ENCODE results near the gene C1QTNF8.

C1QTNF8 gene

GRCh38 chr16:1077877-1078578 is 18.0 kb downstream of the C1QTNF8 start:
- DNase-seq (ENCODE audit: low spot score): no peak

DNA sequence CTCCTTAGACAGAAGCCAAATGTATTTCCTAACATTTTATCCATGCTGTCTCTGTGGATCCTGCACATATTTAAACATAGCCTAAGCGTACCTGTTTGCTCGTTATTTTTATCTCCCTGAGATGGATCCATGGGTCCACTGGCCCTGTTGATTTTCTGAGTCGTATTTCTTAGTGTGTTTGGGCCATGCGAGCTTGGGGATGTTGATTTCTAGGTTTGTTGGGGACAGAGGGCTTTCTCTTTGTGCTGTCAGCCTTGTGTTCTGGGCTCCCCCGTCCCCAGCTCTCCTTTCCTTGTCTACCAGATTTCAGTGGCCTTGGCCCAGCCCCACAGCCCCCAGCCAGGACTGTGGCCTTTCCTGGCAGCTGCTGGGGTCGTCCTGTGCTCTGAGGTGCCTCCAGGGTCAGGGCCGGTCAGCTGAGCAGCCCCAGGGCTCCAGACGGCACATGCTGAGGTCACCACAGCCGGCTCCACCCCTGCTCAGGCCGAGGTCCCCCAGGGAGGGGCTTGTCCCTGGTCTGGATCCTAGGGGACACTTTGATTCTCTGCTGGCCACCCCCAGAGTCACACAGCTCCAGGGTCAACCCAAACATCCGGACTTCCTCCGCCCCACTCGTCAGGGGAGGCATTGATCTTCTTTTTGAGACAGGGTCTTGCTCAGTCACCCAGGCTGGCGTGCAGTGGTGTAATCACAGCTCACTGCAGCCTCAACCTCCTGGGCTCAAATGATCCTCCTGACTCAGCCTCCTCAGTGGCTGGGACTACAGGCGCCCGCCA is 19.1 kb downstream of the C1QTNF8 start:
- no peak for DNase-seq (ENCODE audit: low spot score)

DNA sequence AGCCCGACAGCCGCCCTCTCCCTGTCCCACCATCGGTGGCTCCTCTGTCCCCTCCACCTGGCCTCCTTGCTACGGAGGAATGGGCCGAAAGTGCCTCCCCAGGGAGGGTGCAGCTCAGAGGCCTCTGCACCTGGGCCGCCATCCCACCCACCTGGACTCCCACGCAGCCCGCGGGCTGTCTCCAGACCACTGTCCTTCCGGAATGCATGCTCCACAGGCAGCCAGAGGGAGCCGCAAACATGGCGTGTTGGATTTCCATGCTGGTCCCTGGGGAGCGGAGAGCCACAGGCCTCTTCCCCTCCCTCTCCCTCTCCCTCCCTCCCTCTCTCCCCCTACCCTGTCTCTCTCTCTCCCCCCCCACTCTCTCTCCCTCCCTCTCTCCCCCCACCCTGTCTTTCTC is 20.5 kb downstream of the C1QTNF8 start:
- DNase-seq (ENCODE audit: low spot score): no peak

DNA sequence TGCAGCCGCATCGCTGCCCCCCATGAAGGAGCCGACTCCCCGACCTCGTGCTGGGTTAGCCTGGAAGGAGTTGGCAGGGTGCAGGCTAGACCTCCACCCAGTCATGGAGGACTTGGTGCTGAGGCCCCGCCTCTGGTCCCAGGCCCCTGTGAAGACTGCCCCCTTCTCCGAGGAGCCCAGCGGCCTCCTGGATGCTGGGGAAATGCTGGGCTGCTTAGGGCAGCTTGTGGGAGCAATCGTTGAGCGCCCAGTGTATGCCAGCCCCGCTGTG is 21.7 kb downstream of the C1QTNF8 start:
- DNase-seq (ENCODE audit: low spot score): no peak

DNA sequence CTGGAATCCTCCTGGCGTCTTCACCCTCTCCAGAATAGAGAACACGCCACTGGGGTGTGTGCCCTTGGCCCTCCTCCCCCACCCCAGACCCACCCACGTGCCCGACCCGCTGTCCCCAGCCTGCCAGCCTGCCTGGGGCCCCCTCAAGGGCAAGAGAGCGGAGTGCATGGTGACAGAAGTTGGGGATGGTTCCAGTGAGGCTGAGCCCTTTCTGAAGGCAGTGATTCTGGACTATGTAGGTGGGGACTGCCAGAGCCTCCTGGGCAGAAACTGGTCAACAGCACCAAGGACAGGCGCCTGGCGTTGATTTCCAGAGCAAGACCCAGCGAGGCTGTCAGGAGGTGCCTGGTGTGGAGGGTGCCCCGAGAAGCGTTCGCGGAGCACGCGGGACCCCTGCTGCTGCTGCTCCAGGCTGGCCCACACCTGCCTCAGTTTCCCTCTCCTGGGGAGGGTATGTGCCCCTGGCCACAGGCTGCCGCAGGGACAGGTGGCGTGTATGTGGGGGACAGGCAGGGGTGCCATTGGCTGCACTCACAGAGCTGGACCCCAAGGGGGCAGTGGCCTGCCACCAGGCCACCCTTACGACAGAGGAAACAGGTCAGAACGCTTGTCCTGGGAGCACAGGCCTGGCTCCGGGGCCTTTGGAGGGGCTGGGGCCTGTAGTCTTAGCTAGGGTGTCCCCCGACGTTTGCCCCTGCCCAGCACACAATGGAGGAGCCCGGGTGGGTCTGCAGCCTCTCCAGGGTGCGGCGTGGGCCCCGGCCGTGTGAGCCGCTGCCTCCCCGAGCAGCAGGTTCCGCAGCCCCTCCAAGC is 22.3 kb downstream of the C1QTNF8 start:
- DNase-seq (ENCODE audit: low spot score): no peak

DNA sequence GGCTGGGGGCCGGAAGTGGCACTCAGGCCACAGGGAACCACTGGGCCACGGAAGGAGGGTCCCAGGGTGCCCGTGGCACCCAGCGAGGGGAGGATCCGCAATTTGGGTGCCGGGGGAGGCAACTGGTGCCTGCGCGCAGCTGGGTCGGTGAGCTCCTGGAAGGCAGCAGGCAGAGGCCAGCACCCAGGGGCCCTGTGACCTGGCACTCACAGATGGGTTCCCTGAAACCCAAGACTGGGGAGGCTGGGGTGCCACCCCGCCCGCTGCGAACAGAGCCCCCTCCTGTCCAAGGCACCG is 22.8 kb downstream of the C1QTNF8 start:
- DNase-seq (ENCODE audit: low spot score): no peak

- no peak for DNase-seq (ENCODE audit: low spot score)
These were observed 23.4 kb downstream of the C1QTNF8 start, which contains the start of gene SSTR5 for GRCh38 chr16:1072526-1073261. Gene SSTR5 (plus strand): TSS chr16:1072747. CDS start chr16:1078869, 6,122 bp downstream.

- no peak for DNase-seq (ENCODE audit: low spot score)
These were observed 24.4 kb downstream of the C1QTNF8 start for GRCh38 chr16:1071561-1072225.

DNA sequence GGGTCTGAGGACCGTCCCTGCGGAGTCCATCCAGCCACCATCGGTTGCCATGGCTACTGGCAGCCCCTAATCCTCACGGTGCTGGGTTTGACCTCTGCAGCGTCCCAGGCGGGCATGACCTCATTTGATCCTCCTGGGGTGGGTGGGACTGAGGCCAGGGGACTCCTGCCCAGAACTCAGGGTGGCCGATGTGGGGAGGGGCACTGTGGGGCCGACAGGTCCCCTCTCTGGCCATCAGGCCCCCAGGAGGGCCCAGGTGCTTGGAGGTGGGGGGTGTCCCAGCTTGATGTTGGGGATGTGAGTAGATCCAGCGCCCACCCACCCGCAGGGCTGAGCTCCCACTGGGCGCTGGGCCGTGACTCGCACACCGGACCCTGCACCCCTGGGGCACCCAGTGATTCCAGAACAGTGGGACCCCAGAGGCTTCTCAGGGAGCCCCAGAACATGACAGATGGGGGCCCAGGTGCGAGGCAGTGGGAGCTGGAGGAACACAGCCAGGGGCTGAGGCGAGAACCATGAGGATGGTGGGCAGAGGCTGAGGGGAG is 25.1 kb downstream of the C1QTNF8 start:
- DNase-seq (ENCODE audit: low spot score): no peak

- no peak for DNase-seq (ENCODE audit: low spot score)
These were observed 25.8 kb downstream of the C1QTNF8 start for GRCh38 chr16:1070084-1070863.

- DNase-seq (ENCODE audit: low spot score): no peak
These were observed 26.9 kb downstream of the C1QTNF8 start for GRCh38 chr16:1069154-1069553.

- DNase-seq (ENCODE audit: low spot score): no peak
These were observed 27.6 kb downstream of the C1QTNF8 start for GRCh38 chr16:1068451-1068850.

DNA sequence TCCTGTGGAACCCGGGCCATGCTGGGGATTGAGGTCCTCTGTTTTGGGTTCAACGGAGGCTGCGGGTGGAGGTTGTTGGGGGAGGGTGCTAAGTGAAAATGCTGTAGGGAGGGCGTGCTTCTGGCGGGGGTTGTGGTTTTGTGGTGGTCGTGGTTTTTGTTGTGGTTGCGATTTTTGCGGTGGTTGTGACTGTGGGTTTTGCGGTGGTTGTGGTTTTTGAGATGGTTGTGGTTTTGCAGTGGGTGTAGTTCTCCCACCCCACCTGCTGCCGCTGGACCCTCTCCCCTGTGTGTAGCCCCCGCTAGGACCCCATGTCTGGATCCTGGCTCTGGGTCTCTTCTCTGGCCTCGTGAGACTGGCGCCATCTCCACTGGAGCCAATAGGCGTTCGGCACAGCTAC is 28.4 kb downstream of the C1QTNF8 start:
- DNase-seq (ENCODE audit: low spot score): no peak

GRCh38 chr16:1066584-1067172 is 29.4 kb downstream of the C1QTNF8 start:
- DNase-seq (ENCODE audit: low spot score): no peak

- no peak for DNase-seq (ENCODE audit: low spot score)
These were observed 30.4 kb downstream of the C1QTNF8 start for GRCh38 chr16:1065469-1066128.

GRCh38 chr16:1063728-1064127 is 32.3 kb downstream of the C1QTNF8 start:
- DNase-seq (ENCODE audit: low spot score): no peak

GRCh38 chr16:1062895-1063294 is 33.1 kb downstream of the C1QTNF8 start:
- no peak for DNase-seq (ENCODE audit: low spot score)

- DNase-seq (ENCODE audit: low spot score): no peak
These were observed 34.1 kb downstream of the C1QTNF8 start for GRCh38 chr16:1061769-1062505.
